ENCODE data around the gene GADL1.

GRCh38 chr3:30895329-30895728 is 868 bp upstream of the GADL1 start:
- no peak for TF ChIP-seq POLR2A (IDR thresholded peaks at IDR 0.05)
- TF ChIP-seq CTCF (IDR thresholded peaks at IDR 0.05) = no peak
- no peak for TF ChIP-seq EP300 (IDR thresholded peaks at IDR 0.05)

All from tibial nerve (tissue), 4 donors.